OCI-LY7 (cell line): ENCODE measurements around the gene THAP3.

Experiments
- CTCF ChIP-seq: fragments of 200-600 bp; sonication (generic); conservative IDR thresholded peaks from 2 replicates; pipeline ENCODE4 v1.5.1; 2014; ENCODE audit warnings: mild to moderate bottlenecking, antibody characterized with exemption, low read length, moderate library complexity, mixed read lengths
- EZH2phosphoT487 ChIP-seq: fragments of 200-600 bp; sonication (generic); IDR thresholded peaks from 2 replicates; pipeline ENCODE4 v1.6.1; 2018; ENCODE audit warnings: low read depth, borderline replicate concordance, mild to moderate bottlenecking, mixed run types, antibody characterized with exemption, low read length, moderate library complexity, mixed read lengths

GRCh38 chr1:6623269-6623965 lies 1.3 kb upstream of the THAP3 start:
- TF ChIP-seq CTCF (no peak), EZH2phosphoT487 (no peak)
